Ovary (tissue), 9 donors: ENCODE data around the gene DAB2IP. TPM values are rescaled to one million over a fixed set of nuclear protein-coding genes. Genes with fewer than 3 reads are reported as not detected.

Experiments used
- DNase-seq, 5 donors: peaks; one replicate each; pipeline ENCODE4 v3.0.0-alpha.2; 2019 to 2020
- H3K27ac ChIP-seq, 2 donors: fragments of 200-600 bp; one replicate each; pipeline versions ENCODE4 v1.5.1 to v1.8.0; 2019 to 2022
- H3K27me3 ChIP-seq: fragments of 200-600 bp; one replicate; pipeline ENCODE4 v1.8.0; 2022
- H3K36me3 ChIP-seq: fragments of 200-600 bp; sonication (generic); one replicate; pipeline ENCODE4 v1.5.1; 2019
- H3K4me1 ChIP-seq: one replicate; pipeline ENCODE4 v1.8.1; 2013; ENCODE audit warnings: mild to moderate bottlenecking, moderate library complexity; ENCODE audit not compliant: insufficient read depth
- H3K4me3 ChIP-seq: fragments of 200-600 bp; sonication (generic); one replicate; pipeline ENCODE4 v1.5.1; 2017
- H3K9me3 ChIP-seq, 2 donors: fragments of 200-600 bp in 1 of 2; sonication (generic) in 1 of 2; one replicate each; pipeline versions ENCODE4 v1.5.1 to v1.8.1; 2013 to 2019; ENCODE audit warnings: mild to moderate bottlenecking in 1 of 2, moderate library complexity in 1 of 2
- EP300 ChIP-seq: sonication (generic); formaldehyde crosslinking; IDR thresholded peaks from one replicate; pipeline ENCODE4 v1.6.1; 2017; ENCODE audit warnings: antibody characterized with exemption
- POLR2A ChIP-seq: fragments of 450-650 bp; IDR thresholded peaks from one replicate; pipeline ENCODE4 v1.6.1; 2017; ENCODE audit warnings: antibody characterized with exemption, mild to moderate bottlenecking, moderate library complexity
- WGBS, 3 donors: extraction: QIAGEN DNeasy Blood & Tissue Kit in 1 of 3; methylation state at CpG; one replicate each; pipeline versions ENCODE4 v1.1.5 to v1.1.7; 2013 to 2017; 5-methylcytosine and 5-hydroxymethylcytosine counted together
- intact Hi-C, 4 donors: fragments of 100-400 bp; cut with DNase I; formaldehyde crosslinking; loops; one replicate each; pipeline versions ENCODE4 v1.11.0 to v1.15.1; 2022 to 2023
- polyA plus RNA-seq, 2 donors: library from polyadenylated mRNA; stranded (reverse); fragments of 200-250 nt in 1 of 2; fragments of 350-450 nt in 1 of 2; fragmentation: Illumina TruSeq in 1 of 2; extraction: RNeasy Lipid Tissue Mini Kit (QIAGEN cat#74804) in 1 of 2; gene quantifications; one replicate each; pipeline ENCODE4 v1.2.3, GENCODE V29; 2013 to 2014
- total RNA-seq, 7 donors: library from RNA; depleted of rRNA in 2 of 7; stranded (reverse); fragments of >200 nt in 2 of 7; fragmentation: NEBNext Ultra II Directional in 3 of 7; extraction: Animal tissue kit (Norgen Biotek cat#: 25700) in 3 of 7; gene quantifications; one replicate each; pipeline versions ENCODE4 v1.1.0 to v1.2.4, GENCODE V29; 2016 to 2023
- TF ChIP-seq, protein P1 (sequence below), 3 donors: fragments of 450-650 bp in 2 of 3; fragments of 200-600 bp in 1 of 3; IDR thresholded peaks; one replicate each; pipeline versions ENCODE4 v1.5.1 to v1.8.0; 2016 to 2022; ENCODE audit warnings: antibody characterized with exemption in 3 of 3, mild to moderate bottlenecking in 1 of 3
- donor health status: DM: no; HTN: no; CAD: no; lungs with moderate emphysema.
- donor health status: DM: no; HTN: no; CAD: no.
- donor health status: Bipolar disorder and iron deficiency.
- donor health status: DM: yes; HTN: yes; CAD: no.
- donor health status: DM: no; HTN: no; CAD: no.
- donor health status: DM: yes; HTN: yes; CAD: no.

DAB2IP gene
- total and polyA plus RNA-seq, 9 donors, result 9.3 to 95.0 (median 70.6) TPM

DNA sequence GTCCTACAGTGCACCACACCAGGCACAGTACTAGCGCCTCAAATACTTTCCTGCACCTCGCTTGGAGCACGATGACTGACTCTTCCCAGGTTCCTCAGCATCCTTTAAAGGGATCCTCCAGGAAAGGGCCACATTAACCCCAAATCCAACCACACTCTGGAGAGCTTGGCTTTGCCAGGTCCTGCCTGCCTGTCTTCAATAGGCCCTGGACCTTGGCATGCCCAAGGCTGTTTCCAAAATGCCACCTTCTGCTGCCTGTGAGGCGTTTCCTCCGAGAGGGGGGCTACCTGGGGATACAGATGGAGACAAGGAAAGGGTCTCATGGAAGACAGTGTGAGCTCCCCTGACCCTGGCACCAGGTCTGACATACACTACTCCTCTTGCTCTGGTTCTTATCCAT, 169.9 kb downstream of the DAB2IP start:
- no peaks in the 10 kb centered on the region for H3K27me3 ChIP-seq
- H3K27ac ChIP-seq, result no peak overlapping the region
- WGBS, 3 donors, result 92 to 100% (median 98%) methylated on average over 5 of the region's 5 CpGs
- intact Hi-C loops, result no loop called here
- H3K4me3 ChIP-seq, result no peak overlapping the region
- peaks cover 5% of the 10 kb centered on the region for H3K4me1 ChIP-seq
- no peak for TF ChIP-seq EP300
- TF ChIP-seq, protein P1, sequence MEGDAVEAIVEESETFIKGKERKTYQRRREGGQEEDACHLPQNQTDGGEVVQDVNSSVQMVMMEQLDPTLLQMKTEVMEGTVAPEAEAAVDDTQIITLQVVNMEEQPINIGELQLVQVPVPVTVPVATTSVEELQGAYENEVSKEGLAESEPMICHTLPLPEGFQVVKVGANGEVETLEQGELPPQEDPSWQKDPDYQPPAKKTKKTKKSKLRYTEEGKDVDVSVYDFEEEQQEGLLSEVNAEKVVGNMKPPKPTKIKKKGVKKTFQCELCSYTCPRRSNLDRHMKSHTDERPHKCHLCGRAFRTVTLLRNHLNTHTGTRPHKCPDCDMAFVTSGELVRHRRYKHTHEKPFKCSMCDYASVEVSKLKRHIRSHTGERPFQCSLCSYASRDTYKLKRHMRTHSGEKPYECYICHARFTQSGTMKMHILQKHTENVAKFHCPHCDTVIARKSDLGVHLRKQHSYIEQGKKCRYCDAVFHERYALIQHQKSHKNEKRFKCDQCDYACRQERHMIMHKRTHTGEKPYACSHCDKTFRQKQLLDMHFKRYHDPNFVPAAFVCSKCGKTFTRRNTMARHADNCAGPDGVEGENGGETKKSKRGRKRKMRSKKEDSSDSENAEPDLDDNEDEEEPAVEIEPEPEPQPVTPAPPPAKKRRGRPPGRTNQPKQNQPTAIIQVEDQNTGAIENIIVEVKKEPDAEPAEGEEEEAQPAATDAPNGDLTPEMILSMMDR (IDR thresholded peaks at IDR 0.05), result no peak
- no peak for TF ChIP-seq POLR2A
- no peaks in the 10 kb centered on the region for H3K36me3 ChIP-seq
- H3K9me3 ChIP-seq, result no peaks in the 10 kb centered on the region
- DNase-seq, result no peak

DNA sequence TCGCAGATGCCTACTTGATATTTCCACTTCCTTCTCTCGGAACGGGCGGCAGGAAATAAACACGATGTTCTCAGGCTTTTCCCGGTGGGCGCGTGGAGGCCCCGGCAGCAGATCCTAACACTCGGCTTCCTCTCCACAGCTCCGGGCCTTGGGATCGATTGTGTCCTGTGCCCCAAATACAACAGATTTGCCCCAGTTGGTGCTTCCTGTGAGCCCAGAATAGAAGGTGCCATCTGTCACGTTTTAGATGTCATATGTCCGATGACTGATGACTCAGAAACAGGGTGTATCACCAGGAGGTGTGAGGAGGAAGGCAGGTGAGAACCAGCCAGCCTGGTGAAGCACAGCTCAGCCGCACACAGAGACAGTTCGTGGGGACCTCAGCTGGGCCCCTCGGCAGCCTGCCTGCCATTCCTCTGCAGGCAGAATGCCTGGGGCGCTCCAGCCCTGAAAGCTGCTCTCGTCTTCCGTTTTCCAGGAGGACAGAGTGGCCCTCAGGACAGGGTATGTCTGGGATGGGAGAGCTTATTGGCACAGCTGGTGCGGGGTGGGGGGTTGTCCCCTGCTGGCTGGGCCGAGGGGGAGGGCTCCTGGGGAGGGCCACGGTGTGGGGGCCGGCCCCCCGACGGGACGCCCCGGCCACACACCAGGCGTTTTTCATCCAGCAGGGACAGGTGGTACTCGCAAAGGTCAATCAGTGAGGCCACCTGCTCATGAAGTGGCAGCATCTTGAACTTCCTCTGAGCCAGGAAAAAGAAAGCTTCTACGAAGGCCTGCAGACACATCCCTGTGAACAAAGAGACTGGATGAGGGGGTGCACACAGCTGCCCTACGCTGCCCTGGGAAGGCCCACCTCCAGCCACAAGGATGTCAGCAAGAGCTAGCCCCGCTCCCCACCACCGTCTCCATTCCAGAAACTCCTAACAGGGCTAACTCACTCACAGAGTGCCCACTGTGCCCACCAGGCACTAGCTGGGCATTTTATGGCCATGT, 171.0 kb downstream of the DAB2IP start:
- Histone ChIP-seq H3K36me3 (no peaks in the 10 kb centered on the region), H3K4me1 (peaks cover 5% of the 10 kb centered on the region), H3K27ac (no peak overlapping the region), H3K4me3 (no peak overlapping the region), H3K27me3 (no peaks in the 10 kb centered on the region), H3K9me3 (no peaks in the 10 kb centered on the region)
- intact Hi-C loops, result no loop called here
- TF ChIP-seq EP300 (no peak), POLR2A (no peak)
- WGBS, 3 donors, result 89 to 91% (median 90%) methylated on average over 34 of the region's 34 CpGs
- peak in 2 of 5 donors; percentile 7 to 11 for DNase-seq

GRCh38 chr9:121823451-121824169, 172.2 kb downstream of the DAB2IP start:
- H3K27me3 ChIP-seq, result no peaks in the 10 kb centered on the region
- H3K36me3 ChIP-seq, result no peaks in the 10 kb centered on the region
- TF ChIP-seq, protein P1 (IDR thresholded peaks at IDR 0.05), result no peak
- TF ChIP-seq EP300 (no peak), POLR2A (no peak)
- intact Hi-C loops, result no loop called here
- no peak overlapping the region for H3K27ac ChIP-seq
- 94 to 96% (median 94%) methylated on average over 13 of the region's 13 CpGs for WGBS, 3 donors
- peaks cover 5% of the 10 kb centered on the region for H3K4me1 ChIP-seq
- no peaks in the 10 kb centered on the region for H3K9me3 ChIP-seq
- H3K4me3 ChIP-seq, result no peak overlapping the region
- DNase-seq, result peak in 1 of 5 donors; percentile 7

- TF ChIP-seq EP300 (no peak), POLR2A (no peak)
- TF ChIP-seq, protein P1 (IDR thresholded peaks at IDR 0.05), result no peak
- Histone ChIP-seq H3K4me3 (no peak overlapping the region), H3K9me3 (no peaks in the 10 kb centered on the region), H3K36me3 (no peaks in the 10 kb centered on the region), H3K27ac (no peak overlapping the region), H3K27me3 (no peaks in the 10 kb centered on the region), H3K4me1 (no peaks in the 10 kb centered on the region)
- WGBS, 3 donors, result 87 to 92% (median 92%) methylated on average over 4 of the region's 4 CpGs
- intact Hi-C loops, result no loop called here
- peak in 1 of 5 donors; percentile 1 for DNase-seq
Measured at GRCh38 chr9:121824651-121825030, 173.2 kb downstream of the DAB2IP start.
